HepG2 (cell line): ENCODE measurements around the gene SKA2. TPM values are rescaled to one million over a fixed set of nuclear protein-coding genes. Genes with fewer than 3 reads are reported as not detected.
A peak's percentile ranks its signal among the peaks of the same experiment; 100 is the strongest.

Source experiments
- ATAC-seq: fragments of 200-7000 bp; cut with Tn5 transposase; 3 replicates; pipeline ENCODE4 v1.9.1; 2020; ENCODE audit warnings: mild to moderate bottlenecking, moderate library complexity
- BruUV-seq: library from RNA; stranded (reverse); fragments of 400-500 nt; replicated peaks from 2 replicates; lab custom pipeline; 2021; lab: Mats Ljungman, UMichigan
- CTCF ChIA-PET: fragments of 300-600 bp; formaldehyde crosslinking; extraction: SDS; loops from one replicate; lab custom pipeline; 2021; ENCODE audit warnings: low total read pairs, inconsistent platforms, low intra/inter-chr PET ratio; lab: Yijun Ruan, JAX
- POLR2A ChIA-PET: fragments of 350-600 bp; sonication (Branson Sonifier 250); formaldehyde crosslinking; loops from one replicate; lab custom pipeline; 2020; ENCODE audit warnings: antibody characterized with exemption, inconsistent platforms; lab: Yijun Ruan, JAX
- DNase-seq: peaks from one replicate; pipeline ENCODE4 v3.0.0-alpha.2; 2015; ENCODE audit warnings: low spot score
- FAIRE-seq: peaks from 3 replicates; lab custom pipeline; 2011; peaks lifted over from hg19 to GRCh38; lab: Jason Lieb, UNC
- H2AFZ ChIP-seq: one replicate; pipeline ENCODE4 v1.6.1; 2011; ENCODE audit warnings: low read length, inconsistent platforms
- H3K27ac ChIP-seq: fragments of 300-600 bp; 3 replicates; pipeline ENCODE4 v1.8.0; 2011; ENCODE audit warnings: mixed run types, mild to moderate bottlenecking, mixed read lengths, low read length, inconsistent platforms; ENCODE audit not compliant: insufficient read depth; ENCODE audit errors: extremely low read length
- H3K27me3 ChIP-seq, 2 experiments: fragments of 200-600 bp in 1 of 2; 2 replicates in 1 of 2; 3 replicates in 1 of 2; pipeline versions ENCODE4 v1.6.0 to v1.8.0; 2011; ENCODE audit warnings: low read length in 2 of 2, mild to moderate bottlenecking in 2 of 2, moderate library complexity in 2 of 2, inconsistent platforms in 1 of 2; ENCODE audit not compliant: insufficient read depth in 2 of 2, control insufficient read depth in 1 of 2
- H3K36me3 ChIP-seq, 2 experiments: fragments of 200-600 bp in 1 of 2; replicated peaks in 1 of 2; 2 replicates in 1 of 2; 3 replicates in 1 of 2; pipeline versions ENCODE4 v1.5.1 to v1.8.0; 2011; ENCODE audit warnings: low read length in 2 of 2, inconsistent platforms in 1 of 2; ENCODE audit not compliant: insufficient read depth in 2 of 2, control insufficient read depth in 1 of 2
- H3K4me1 ChIP-seq: 2 replicates; pipeline ENCODE4 v1.5.1; 2012; ENCODE audit warnings: low read length, inconsistent platforms; ENCODE audit not compliant: insufficient read depth
- H3K4me2 ChIP-seq: 2 replicates; pipeline ENCODE4 v1.6.0; 2011; ENCODE audit warnings: low read depth, low read length, inconsistent platforms
- H3K4me3 ChIP-seq, 3 experiments: fragments of 200-600 bp in 1 of 3; sonication (generic), shearing (Covaris generic) in 1 of 3; replicated peaks in 1 of 3; 2 replicates each; pipeline ENCODE4 v1.5.1; 2011 to 2016; ENCODE audit warnings: low read length in 3 of 3, inconsistent platforms in 2 of 3, low read depth in 2 of 3, mild to moderate bottlenecking in 2 of 3, control low read depth in 1 of 3, mixed read lengths in 1 of 3; ENCODE audit not compliant: insufficient read depth in 1 of 3
- H3K79me2 ChIP-seq: one replicate; pipeline ENCODE4 v1.6.1; 2011; ENCODE audit warnings: low read length, inconsistent platforms; ENCODE audit not compliant: insufficient read depth
- H3K9ac ChIP-seq: 2 replicates; pipeline ENCODE4 v1.6.0; 2011; ENCODE audit warnings: mild to moderate bottlenecking, low read depth, low read length, inconsistent platforms; ENCODE audit not compliant: insufficient read depth
- H3K9me3 ChIP-seq: 2 replicates; pipeline ENCODE4 v1.5.1; 2012; ENCODE audit warnings: mild to moderate bottlenecking, low read length
- H4K20me1 ChIP-seq: 2 replicates; pipeline ENCODE4 v1.6.0; 2011; ENCODE audit warnings: inconsistent platforms, mild to moderate bottlenecking, low read length, moderate library complexity; ENCODE audit not compliant: insufficient read depth
- DPF2 ChIP-seq: sonication (generic); formaldehyde crosslinking; IDR thresholded peaks from 2 replicates; pipeline ENCODE4 v1.4.0; 2020; ENCODE audit warnings: mild to moderate bottlenecking, low read depth, missing genetic modification reagents, borderline replicate concordance
- EHMT2 ChIP-seq: fragments of 200-600 bp; sonication (generic); IDR thresholded peaks from 2 replicates; pipeline ENCODE4 v1.7.0; 2017; ENCODE audit warnings: antibody characterized with exemption, low read depth, low read length, borderline replicate concordance
- EP300 ChIP-seq, 3 experiments: sonication (generic) in 1 of 3; formaldehyde crosslinking in 1 of 3; IDR thresholded peaks; 2 replicates each; pipeline versions ENCODE4 v1.5.1 to v1.6.1; 2011 to 2020; ENCODE audit warnings: low read depth in 2 of 3, low read length in 2 of 3, borderline replicate concordance in 1 of 3, improper control_type of control experiment in 1 of 3, mild to moderate bottlenecking in 1 of 3, missing genetic modification reagents in 1 of 3, moderate library complexity in 1 of 3
- NR2F2 ChIP-seq: IDR thresholded peaks from 2 replicates; pipeline ENCODE4 v1.6.1; 2012; ENCODE audit warnings: low read depth, inconsistent platforms, borderline replicate concordance
- PTBP1 ChIP-seq: fragments of 200-400 bp; formaldehyde crosslinking; IDR thresholded peaks from 2 replicates; pipeline ENCODE4 v1.6.1; 2018; ENCODE audit warnings: low read length, low read depth; ENCODE audit not compliant: poor library complexity, severe bottlenecking
- SATB2 ChIP-seq: sonication (generic); formaldehyde crosslinking; IDR thresholded peaks from 2 replicates; pipeline ENCODE4 v1.5.0; 2020; ENCODE audit warnings: missing genetic modification reagents
- SRSF4 ChIP-seq: fragments of 200-400 bp; formaldehyde crosslinking; IDR thresholded peaks from one replicate; pipeline ENCODE4 v1.6.1; 2018; ENCODE audit warnings: mild to moderate bottlenecking, low read depth, low read length, moderate library complexity; ENCODE audit not compliant: poor library complexity, severe bottlenecking
- ZBTB21 ChIP-seq: sonication (generic); formaldehyde crosslinking; IDR thresholded peaks from 2 replicates; pipeline ENCODE4 v1.4.0; 2020; ENCODE audit warnings: missing genetic modification reagents
- ZBTB38 ChIP-seq: sonication (generic); formaldehyde crosslinking; IDR thresholded peaks from 2 replicates; pipeline ENCODE4 v1.5.1; 2020; ENCODE audit warnings: mild to moderate bottlenecking, missing genetic modification reagents
- ZBTB42 ChIP-seq: sonication (generic); formaldehyde crosslinking; IDR thresholded peaks from 2 replicates; pipeline ENCODE4 v1.5.0; 2020; ENCODE audit warnings: mild to moderate bottlenecking, missing genetic modification reagents
- ZNF282 ChIP-seq: fragments of 450-650 bp; IDR thresholded peaks from 2 replicates; pipeline ENCODE4 v1.6.1; 2018; ENCODE audit not compliant: partially characterized antibody
- ZNF605 ChIP-seq: sonication (generic); formaldehyde crosslinking; IDR thresholded peaks from 2 replicates; pipeline ENCODE4 v1.8.0; 2022; ENCODE audit warnings: mild to moderate bottlenecking, missing genetic modification reagents
- ZNF891 ChIP-seq: sonication (generic); formaldehyde crosslinking; IDR thresholded peaks from 2 replicates; pipeline ENCODE4 v1.5.0; 2020; ENCODE audit warnings: mild to moderate bottlenecking, missing genetic modification reagents
- ZSCAN12 ChIP-seq: sonication (generic); formaldehyde crosslinking; IDR thresholded peaks from 2 replicates; pipeline ENCODE4 v1.9.0; 2021; ENCODE audit warnings: mild to moderate bottlenecking, missing genetic modification reagents
- WGBS: methylation state at CpG from one replicate; pipeline ENCODE4 v1.1.6; 2017; ENCODE audit warnings: low lambda C conversion rate; 5-methylcytosine and 5-hydroxymethylcytosine counted together
- in situ Hi-C: cut with HindIII; loops from 2 replicates; pipeline ENCODE4 v1.10.0; 2017; ENCODE audit warnings: low pct_unique_long_range_greater_than_20kb; ENCODE audit not compliant: extremely low pct_ligation_motif_present
- intact Hi-C: fragments of 100-400 bp; cut with micrococcal nuclease; formaldehyde crosslinking; loops from one replicate; pipeline ENCODE4 v1.10.0; 2022; ENCODE audit not compliant: unreplicated experiment
- polyA plus RNA-seq, 8 experiments: library from polyadenylated mRNA; depleted of rRNA in 3 of 8; stranded (reverse) in 7 of 8; unstranded in 1 of 8; fragments of >200 nt; fragmentation: Illumina TruSeq in 4 of 8; extraction: Trizol in 4 of 8; gene quantifications; 2 replicates each; pipeline versions ENCODE4 v1.2.1 to v1.2.3, GENCODE V29; 2011 to 2016; ENCODE audit warnings: low read depth in 4 of 8, missing spikeins in 1 of 8, mixed read lengths in 1 of 8; ENCODE audit not compliant: insufficient read depth in 1 of 8
- total RNA-seq, 5 experiments: library from RNA; depleted of rRNA; stranded (reverse); fragments of >200 nt; fragmentation: Illumina TruSeq; extraction: Trizol; gene quantifications; 2 replicates each; pipeline ENCODE4 v1.2.3, GENCODE V29; 2016; ENCODE audit warnings: low read depth in 1 of 5
- TF ChIP-seq, protein P1 (sequence below): sonication (generic); formaldehyde crosslinking; IDR thresholded peaks from 2 replicates; pipeline ENCODE4 v1.4.0; 2020; ENCODE audit warnings: missing genetic modification reagents, borderline replicate concordance
- TF ChIP-seq, protein P2 (sequence below): sonication (generic); formaldehyde crosslinking; IDR thresholded peaks from 2 replicates; pipeline ENCODE4 v1.9.0; 2021; ENCODE audit warnings: missing genetic modification reagents, mild to moderate bottlenecking, borderline replicate concordance

Gene SKA2
- total and polyA plus RNA-seq, 2 of the 13 experiments (the other 11 are each of a cell fraction or from before 2014, with no cell fraction given), result 18.6 to 91.8 TPM

DNA sequence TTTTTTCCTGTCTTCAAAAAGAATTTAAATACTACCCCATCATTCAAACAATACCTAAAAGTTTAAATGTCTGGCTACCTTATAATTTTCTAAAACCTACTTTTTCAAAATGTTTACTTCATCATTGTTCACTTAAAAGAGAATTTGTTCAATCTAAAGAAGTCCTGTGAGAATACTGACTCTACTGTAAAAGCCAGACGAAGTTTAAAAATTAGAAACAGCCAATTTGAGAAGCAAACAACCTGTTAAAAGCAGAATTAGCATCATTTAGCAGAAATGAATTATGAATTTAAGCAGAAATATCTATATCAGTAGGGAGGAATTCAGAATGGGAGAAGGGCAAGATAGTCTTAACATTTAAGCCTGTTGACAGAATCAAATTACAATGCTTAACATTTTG, 2.1 kb downstream of the SKA2 start:
- TF ChIP-seq ZNF282 (no peak), ZNF891 (CRISPR knock-in tag) (no peak), ZSCAN12 (CRISPR knock-in tag) (no peak), ZBTB42 (CRISPR knock-in tag) (no peak), ZNF605 (CRISPR knock-in tag) (no peak), DPF2 (CRISPR knock-in tag) (no peak), SATB2 (no peak), EHMT2 (no peak), ZBTB21 (CRISPR knock-in tag) (no peak), ZBTB38 (CRISPR knock-in tag) (no peak), NR2F2 (no peak), PTBP1 (no peak), SRSF4 (no peak), EP300 (IDR thresholded peaks at IDR 0.05; ENCODE audit: low read depth in 2 of 2, low read length in 2 of 2) (no peak), EP300 (CRISPR knock-in tag; IDR thresholded peaks at IDR 0.05; ENCODE audit: borderline replicate concordance) (no peak)
- TF ChIP-seq, protein P1, sequence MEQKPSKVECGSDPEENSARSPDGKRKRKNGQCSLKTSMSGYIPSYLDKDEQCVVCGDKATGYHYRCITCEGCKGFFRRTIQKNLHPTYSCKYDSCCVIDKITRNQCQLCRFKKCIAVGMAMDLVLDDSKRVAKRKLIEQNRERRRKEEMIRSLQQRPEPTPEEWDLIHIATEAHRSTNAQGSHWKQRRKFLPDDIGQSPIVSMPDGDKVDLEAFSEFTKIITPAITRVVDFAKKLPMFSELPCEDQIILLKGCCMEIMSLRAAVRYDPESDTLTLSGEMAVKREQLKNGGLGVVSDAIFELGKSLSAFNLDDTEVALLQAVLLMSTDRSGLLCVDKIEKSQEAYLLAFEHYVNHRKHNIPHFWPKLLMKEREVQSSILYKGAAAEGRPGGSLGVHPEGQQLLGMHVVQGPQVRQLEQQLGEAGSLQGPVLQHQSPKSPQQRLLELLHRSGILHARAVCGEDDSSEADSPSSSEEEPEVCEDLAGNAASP (CRISPR knock-in tag), result no peak
- TF ChIP-seq, protein P2, sequence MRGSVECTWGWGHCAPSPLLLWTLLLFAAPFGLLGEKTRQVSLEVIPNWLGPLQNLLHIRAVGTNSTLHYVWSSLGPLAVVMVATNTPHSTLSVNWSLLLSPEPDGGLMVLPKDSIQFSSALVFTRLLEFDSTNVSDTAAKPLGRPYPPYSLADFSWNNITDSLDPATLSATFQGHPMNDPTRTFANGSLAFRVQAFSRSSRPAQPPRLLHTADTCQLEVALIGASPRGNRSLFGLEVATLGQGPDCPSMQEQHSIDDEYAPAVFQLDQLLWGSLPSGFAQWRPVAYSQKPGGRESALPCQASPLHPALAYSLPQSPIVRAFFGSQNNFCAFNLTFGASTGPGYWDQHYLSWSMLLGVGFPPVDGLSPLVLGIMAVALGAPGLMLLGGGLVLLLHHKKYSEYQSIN, result no peak
- TF ChIP-seq, all 625 proteins: peak for 0
- Histone ChIP-seq H3K9ac (peak overlapping the region; percentile 90), H2AFZ (no peak overlapping the region), H3K36me3 (peaks cover 0 to 5% of the 10 kb centered on the region in 2 experiments; a peak in 1 of 5 replicates), H3K27ac (peak overlapping the region; percentile 95), H3K4me2 (peak overlapping the region; percentile 79), H3K27me3 (no peaks in the 10 kb centered on the region; a peak in 1 of 5 replicates), H3K4me1 (peaks cover 59% of the 10 kb centered on the region), H3K9me3 (no peaks in the 10 kb centered on the region), H3K4me3 (peak overlapping the region; percentile 83 to 90 (median 89); a peak in 5 of 6 replicates), H4K20me1 (no peaks in the 10 kb centered on the region; the same call in 1 of the 2 replicates), H3K79me2 (peaks cover 88% of the 10 kb centered on the region)
- POLR2A ChIA-PET, result no interaction called here
- no peak for ATAC-seq
- FAIRE-seq, result no peak
- CTCF ChIA-PET, result no interaction called here
- intact Hi-C loops (no loop called here), in situ Hi-C loops (no loop called here)
- no peak for DNase-seq
- WGBS, result 31% methylated on average over 1 of the region's 1 CpG
- no TSS peak for BruUV-seq
